ENCODE results near the gene USP25. TPM values are rescaled to one million over a fixed set of nuclear protein-coding genes. Genes with fewer than 3 reads are reported as not detected.

Gene USP25
- total RNA-seq, 6 experiments from 2014 or later: 14.7 to 22.7 (median 18.7) TPM

DNA sequence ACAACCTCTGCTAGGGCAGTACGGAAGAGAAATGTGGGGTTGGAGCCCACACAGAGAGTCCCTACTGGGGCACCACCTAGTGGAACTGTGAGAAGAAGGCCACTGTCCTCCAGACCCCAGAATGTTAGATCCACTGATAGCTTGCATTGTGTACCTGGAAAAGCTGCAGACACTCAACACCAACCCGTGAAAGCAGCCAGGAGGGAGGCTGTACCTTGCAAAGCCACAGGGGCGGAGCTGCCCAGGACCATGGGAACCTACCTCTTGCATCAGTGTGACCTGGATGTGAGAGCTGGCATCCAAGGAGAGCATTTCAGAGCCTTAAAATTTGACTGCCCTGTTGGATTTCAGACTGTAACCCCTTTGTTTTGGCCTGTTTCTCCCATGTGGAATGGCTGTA is 85.5 kb downstream of the USP25 start:
- no peaks in the 10 kb centered on the region for H3K9me3 ChIP-seq
- H3K4me1 ChIP-seq: no peaks in the 10 kb centered on the region
- H3K27ac ChIP-seq: no peak overlapping the region
- no peak for ATAC-seq
- TF ChIP-seq, protein P1, sequence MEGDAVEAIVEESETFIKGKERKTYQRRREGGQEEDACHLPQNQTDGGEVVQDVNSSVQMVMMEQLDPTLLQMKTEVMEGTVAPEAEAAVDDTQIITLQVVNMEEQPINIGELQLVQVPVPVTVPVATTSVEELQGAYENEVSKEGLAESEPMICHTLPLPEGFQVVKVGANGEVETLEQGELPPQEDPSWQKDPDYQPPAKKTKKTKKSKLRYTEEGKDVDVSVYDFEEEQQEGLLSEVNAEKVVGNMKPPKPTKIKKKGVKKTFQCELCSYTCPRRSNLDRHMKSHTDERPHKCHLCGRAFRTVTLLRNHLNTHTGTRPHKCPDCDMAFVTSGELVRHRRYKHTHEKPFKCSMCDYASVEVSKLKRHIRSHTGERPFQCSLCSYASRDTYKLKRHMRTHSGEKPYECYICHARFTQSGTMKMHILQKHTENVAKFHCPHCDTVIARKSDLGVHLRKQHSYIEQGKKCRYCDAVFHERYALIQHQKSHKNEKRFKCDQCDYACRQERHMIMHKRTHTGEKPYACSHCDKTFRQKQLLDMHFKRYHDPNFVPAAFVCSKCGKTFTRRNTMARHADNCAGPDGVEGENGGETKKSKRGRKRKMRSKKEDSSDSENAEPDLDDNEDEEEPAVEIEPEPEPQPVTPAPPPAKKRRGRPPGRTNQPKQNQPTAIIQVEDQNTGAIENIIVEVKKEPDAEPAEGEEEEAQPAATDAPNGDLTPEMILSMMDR (IDR thresholded peaks at IDR 0.05): no peak
- TF ChIP-seq POLR2A (IDR thresholded peaks at IDR 0.05): no peak
- WGBS (ENCODE audit: insufficient coverage, low coverage, low lambda C conversion rate, missing lambda C conversion rate): no CpG with 5 or more reads among the region's 3 CpGs
- intact Hi-C loops (cut with DNase I): no loop called here
- DNase-seq: no peak
- peaks cover 0 to 6% (median 0%) of the 10 kb centered on the region in 4 donors for H3K36me3 ChIP-seq
- H3K4me3 ChIP-seq: no peak overlapping the region
- H3K27me3 ChIP-seq: no peaks in the 10 kb centered on the region

DNA sequence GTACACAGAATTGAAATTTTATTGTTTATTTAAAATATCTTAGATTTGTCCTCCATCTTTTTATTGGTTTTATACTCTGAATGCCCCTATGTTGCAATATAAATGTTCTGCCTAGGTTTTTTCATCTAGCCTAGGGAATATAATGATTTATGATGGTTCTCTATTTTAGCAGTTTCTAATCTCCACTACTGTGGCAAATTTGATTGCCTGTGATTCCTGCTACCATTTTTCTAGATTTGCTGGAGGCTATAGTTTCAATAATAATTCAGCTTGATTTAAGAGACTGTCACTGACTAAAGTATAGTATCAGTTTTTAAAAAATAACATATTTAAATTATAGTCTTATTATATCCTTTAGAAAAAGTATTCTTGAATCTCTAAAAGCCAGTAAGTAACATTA is 90.5 kb downstream of the USP25 start:
- no peak overlapping the region for H3K4me3 ChIP-seq
- intact Hi-C loops (cut with DNase I): no loop called here
- DNase-seq (no peak), ATAC-seq (no peak)
- H3K36me3 ChIP-seq: peaks cover 0 to 6% (median 0%) of the 10 kb centered on the region in 4 donors
- no peak for TF ChIP-seq POLR2A (IDR thresholded peaks at IDR 0.05)
- no peaks in the 10 kb centered on the region for H3K27me3 ChIP-seq
- no peak overlapping the region for H3K27ac ChIP-seq
- H3K9me3 ChIP-seq: no peaks in the 10 kb centered on the region
- no peaks in the 10 kb centered on the region for H3K4me1 ChIP-seq

DNA sequence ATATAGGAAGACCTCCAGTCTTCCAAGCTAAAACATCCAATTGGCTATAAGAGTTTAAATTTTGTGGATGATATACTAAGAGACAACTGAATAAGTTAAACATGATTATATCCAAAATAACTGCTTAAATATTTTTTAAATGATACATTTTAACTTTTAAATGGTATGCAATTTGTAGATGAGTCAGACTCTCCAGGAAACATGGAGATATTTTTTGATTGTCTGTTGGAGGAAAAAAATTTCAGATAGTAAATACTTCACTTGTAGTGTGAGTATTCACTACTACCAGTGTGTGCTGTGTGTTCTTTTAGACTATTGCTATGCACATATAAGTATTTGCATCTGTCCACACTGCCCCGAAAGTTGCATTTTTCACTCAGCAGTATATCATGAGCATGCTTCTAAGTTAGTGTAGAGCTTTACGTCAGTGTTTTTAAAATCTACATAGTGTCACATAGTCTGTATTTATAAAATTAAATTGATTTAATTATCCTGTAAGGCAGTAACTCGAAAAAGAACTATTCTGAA is 91.1 kb downstream of the USP25 start:
- TF ChIP-seq POLR2A (IDR thresholded peaks at IDR 0.05): no peak
- TF ChIP-seq, protein P1 (IDR thresholded peaks at IDR 0.05): no peak
- DNase-seq (no peak), ATAC-seq (no peak)
- Histone ChIP-seq H3K4me1 (no peaks in the 10 kb centered on the region), H3K36me3 (peaks cover 0 to 6% (median 0%) of the 10 kb centered on the region in 4 donors), H3K9me3 (no peaks in the 10 kb centered on the region), H3K27me3 (no peaks in the 10 kb centered on the region), H3K4me3 (no peak overlapping the region), H3K27ac (no peak overlapping the region)
- intact Hi-C loops (cut with DNase I): no loop called here
- WGBS (ENCODE audit: insufficient coverage, low coverage, low lambda C conversion rate, missing lambda C conversion rate): 88% methylated on average over 3 of the region's 3 CpGs

DNA sequence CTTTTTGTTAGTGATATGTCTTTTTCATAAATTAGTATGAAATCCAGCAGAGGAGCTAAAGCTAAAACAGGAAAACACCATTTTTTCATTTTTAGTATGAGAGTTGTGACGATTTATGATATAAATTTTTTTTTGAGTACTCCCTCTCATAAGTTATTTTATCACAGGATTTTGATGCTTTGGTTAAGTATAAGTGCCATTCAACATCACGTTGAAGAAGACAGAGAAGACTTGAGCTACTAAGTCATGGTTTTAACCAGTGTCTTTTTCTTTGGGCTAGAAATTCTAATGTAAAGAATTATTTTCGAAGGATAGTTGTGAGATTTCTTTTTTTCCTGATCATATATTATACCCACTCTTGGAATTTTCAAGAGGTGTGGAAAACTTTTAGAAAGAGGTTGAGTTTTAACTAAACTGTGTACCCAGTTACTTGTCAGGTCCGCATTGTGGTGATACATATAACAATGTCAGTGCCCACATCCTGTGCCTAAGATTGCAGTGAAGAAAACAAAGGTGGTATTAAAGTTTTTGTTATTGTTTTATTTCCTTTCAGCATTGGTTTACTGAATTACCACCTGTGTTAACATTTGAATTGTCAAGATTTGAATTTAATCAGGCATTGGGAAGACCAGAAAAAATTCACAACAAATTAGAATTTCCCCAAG is 93.8 kb downstream of the USP25 start:
- intact Hi-C loops (cut with DNase I): no loop called here

DNA sequence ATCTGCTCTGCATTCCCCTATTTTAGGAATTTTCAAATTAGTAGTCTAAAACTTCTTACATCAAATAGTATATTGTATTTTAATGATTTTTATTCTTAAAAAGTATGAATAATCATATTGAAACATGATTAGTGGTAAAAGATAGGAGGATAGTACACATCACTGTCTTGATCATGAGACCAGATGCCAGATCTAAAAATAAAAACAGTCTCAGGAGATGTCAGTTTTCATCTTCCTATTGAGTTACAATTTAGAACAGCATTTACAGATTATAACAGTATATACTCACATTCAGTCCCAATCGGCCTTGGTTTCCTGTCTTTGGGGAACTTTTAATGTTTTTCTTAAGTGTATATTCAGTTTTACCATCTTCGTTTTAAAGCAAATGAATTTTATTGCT is 95.9 kb downstream of the USP25 start:
- Histone ChIP-seq H3K4me3 (no peak overlapping the region), H3K9me3 (no peaks in the 10 kb centered on the region), H3K36me3 (peaks cover 0 to 5% (median 0%) of the 10 kb centered on the region in 4 donors), H3K27ac (no peak overlapping the region), H3K27me3 (no peaks in the 10 kb centered on the region), H3K4me1 (no peaks in the 10 kb centered on the region)
- no peak for DNase-seq
- TF ChIP-seq POLR2A (IDR thresholded peaks at IDR 0.05): no peak
- TF ChIP-seq, protein P1 (IDR thresholded peaks at IDR 0.05): no peak
- intact Hi-C loops (cut with DNase I): no loop called here
- WGBS (ENCODE audit: insufficient coverage, low coverage, low lambda C conversion rate, missing lambda C conversion rate): 44% methylated on average over 2 of the region's 2 CpGs
- ATAC-seq: no peak

More for the DNA sequence above, 93.8 kb downstream of the USP25 start:
- H3K27me3 ChIP-seq: no peaks in the 10 kb centered on the region
- H3K4me3 ChIP-seq: no peak overlapping the region
- peaks cover 0 to 8% (median 0%) of the 10 kb centered on the region in 4 donors for H3K36me3 ChIP-seq
- H3K9me3 ChIP-seq: no peaks in the 10 kb centered on the region
- H3K4me1 ChIP-seq: no peaks in the 10 kb centered on the region
- WGBS (ENCODE audit: insufficient coverage, low coverage, low lambda C conversion rate, missing lambda C conversion rate): 81% methylated on average over 4 of the region's 4 CpGs
- DNase-seq: no peak
- no peak for ATAC-seq
- H3K27ac ChIP-seq: no peak overlapping the region
- TF ChIP-seq, protein P1 (IDR thresholded peaks at IDR 0.05): no peak
- no peak for TF ChIP-seq POLR2A (IDR thresholded peaks at IDR 0.05)
